WERI-Rb-1 (cell line): Measurements from ENCODE around the gene KAT6B.

Experiments
- DNase-seq: peaks from one replicate; pipeline ENCODE4 v3.0.0-alpha.2; 2020
- H3K27ac ChIP-seq: fragments of 250-450 bp; sonication (Bioruptor Pico); 2 replicates; pipeline ENCODE4 v1.5.1; 2020; ENCODE audit warnings: mild to moderate bottlenecking, moderate library complexity
- H3K27me3 ChIP-seq: fragments of 250-450 bp; sonication (Bioruptor Pico); 2 replicates; pipeline ENCODE4 v1.5.1; 2021; ENCODE audit warnings: mild to moderate bottlenecking, low read depth, moderate library complexity; ENCODE audit not compliant: insufficient read depth, severe bottlenecking
- H3K36me3 ChIP-seq: fragments of 250-450 bp; sonication (Bioruptor Pico); 2 replicates; pipeline ENCODE4 v1.5.1; 2020; ENCODE audit warnings: mild to moderate bottlenecking, moderate library complexity
- H3K4me3 ChIP-seq: 2 replicates; pipeline ENCODE4 v1.5.1; 2011; ENCODE audit warnings: low read depth, mild to moderate bottlenecking, control low read depth, low read length
- H3K9me3 ChIP-seq: fragments of 250-450 bp; sonication (Bioruptor Pico); 2 replicates; pipeline ENCODE4 v1.5.1; 2021; ENCODE audit warnings: mild to moderate bottlenecking, moderate library complexity; ENCODE audit not compliant: severe bottlenecking
- TF ChIP-seq, protein P1 (sequence below): IDR thresholded peaks from 2 replicates; pipeline ENCODE4 v1.5.1; 2011; ENCODE audit warnings: low read depth, mild to moderate bottlenecking, control low read depth, inconsistent platforms, low read length

KAT6B gene

DNA sequence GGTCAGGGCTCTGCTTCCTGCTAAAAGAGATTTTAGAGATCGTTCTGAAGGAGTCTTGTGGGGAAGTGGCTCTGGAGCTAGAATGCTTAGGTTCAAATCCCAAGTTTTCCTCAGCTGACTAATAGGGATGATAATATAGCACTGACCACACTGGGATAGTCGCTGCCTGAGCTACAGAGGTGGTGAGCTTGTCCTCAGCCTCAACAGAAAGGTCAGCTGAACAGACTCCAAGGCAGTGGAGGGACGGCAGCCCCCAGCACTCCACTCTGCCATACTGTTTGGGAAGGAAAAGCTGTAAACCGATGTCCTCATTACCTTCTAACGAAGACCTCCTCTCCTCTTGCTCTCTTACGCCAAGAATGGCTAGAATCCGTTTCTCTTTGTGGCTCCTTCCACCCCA, 36.2 kb downstream of the KAT6B start:
- no peak overlapping the region for H3K27ac ChIP-seq

DNA sequence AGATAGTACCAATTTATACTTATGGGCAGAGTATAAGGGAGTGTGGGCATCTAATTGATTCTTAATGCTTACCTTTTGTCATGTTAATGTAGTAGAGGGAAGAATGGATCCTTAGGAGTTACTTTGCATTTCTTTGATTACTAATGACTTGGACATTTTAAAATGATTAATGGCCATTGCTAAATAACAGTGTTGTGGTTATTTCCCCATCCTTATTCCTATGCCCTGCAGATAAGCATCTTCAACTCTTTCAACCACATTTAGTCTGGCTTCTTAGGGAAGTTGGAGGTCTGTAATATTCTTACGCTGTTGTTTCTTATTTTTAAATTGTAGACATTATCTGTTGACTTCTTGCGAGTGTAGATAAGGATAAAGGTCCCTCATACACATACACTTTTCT, 37.2 kb downstream of the KAT6B start:
- no peaks in the 10 kb centered on the region for H3K9me3 ChIP-seq
- no peak overlapping the region for H3K4me3 ChIP-seq
- TF ChIP-seq, protein P1, sequence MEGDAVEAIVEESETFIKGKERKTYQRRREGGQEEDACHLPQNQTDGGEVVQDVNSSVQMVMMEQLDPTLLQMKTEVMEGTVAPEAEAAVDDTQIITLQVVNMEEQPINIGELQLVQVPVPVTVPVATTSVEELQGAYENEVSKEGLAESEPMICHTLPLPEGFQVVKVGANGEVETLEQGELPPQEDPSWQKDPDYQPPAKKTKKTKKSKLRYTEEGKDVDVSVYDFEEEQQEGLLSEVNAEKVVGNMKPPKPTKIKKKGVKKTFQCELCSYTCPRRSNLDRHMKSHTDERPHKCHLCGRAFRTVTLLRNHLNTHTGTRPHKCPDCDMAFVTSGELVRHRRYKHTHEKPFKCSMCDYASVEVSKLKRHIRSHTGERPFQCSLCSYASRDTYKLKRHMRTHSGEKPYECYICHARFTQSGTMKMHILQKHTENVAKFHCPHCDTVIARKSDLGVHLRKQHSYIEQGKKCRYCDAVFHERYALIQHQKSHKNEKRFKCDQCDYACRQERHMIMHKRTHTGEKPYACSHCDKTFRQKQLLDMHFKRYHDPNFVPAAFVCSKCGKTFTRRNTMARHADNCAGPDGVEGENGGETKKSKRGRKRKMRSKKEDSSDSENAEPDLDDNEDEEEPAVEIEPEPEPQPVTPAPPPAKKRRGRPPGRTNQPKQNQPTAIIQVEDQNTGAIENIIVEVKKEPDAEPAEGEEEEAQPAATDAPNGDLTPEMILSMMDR = no peak
- no peaks in the 10 kb centered on the region for H3K36me3 ChIP-seq
- no peak overlapping the region for H3K27ac ChIP-seq
- no peak for DNase-seq
- H3K27me3 ChIP-seq = no peaks in the 10 kb centered on the region

More for the DNA sequence above, 36.2 kb downstream of the KAT6B start:
- DNase-seq = no peak
- Histone ChIP-seq H3K9me3 (no peaks in the 10 kb centered on the region), H3K4me3 (no peak overlapping the region), H3K27me3 (no peaks in the 10 kb centered on the region), H3K36me3 (no peaks in the 10 kb centered on the region)
- TF ChIP-seq, protein P1 = no peak

DNA sequence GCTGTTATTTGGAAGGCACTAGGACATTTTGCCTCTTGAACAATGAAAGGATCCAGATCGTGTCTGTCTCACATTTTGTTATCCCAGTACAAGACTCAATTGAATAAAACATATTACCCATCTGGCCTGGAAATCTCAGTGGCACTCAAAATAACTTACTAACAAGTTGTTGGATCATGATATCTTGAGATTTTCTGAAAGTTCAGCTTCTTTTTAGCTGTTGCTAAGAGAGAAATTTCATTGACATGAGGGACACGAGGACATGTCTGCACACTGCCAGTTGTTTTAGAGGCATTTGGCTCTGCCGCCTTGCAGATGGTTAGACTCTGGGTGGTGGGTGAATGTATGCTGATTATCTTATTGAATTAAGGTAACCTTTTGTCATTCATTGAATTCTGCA, 41.0 kb downstream of the KAT6B start:
- no peaks in the 10 kb centered on the region for H3K27me3 ChIP-seq
- TF ChIP-seq, protein P1 = no peak
- no peak overlapping the region for H3K27ac ChIP-seq
- H3K4me3 ChIP-seq = no peak overlapping the region
- no peaks in the 10 kb centered on the region for H3K9me3 ChIP-seq
- DNase-seq = no peak
- no peaks in the 10 kb centered on the region for H3K36me3 ChIP-seq

DNA sequence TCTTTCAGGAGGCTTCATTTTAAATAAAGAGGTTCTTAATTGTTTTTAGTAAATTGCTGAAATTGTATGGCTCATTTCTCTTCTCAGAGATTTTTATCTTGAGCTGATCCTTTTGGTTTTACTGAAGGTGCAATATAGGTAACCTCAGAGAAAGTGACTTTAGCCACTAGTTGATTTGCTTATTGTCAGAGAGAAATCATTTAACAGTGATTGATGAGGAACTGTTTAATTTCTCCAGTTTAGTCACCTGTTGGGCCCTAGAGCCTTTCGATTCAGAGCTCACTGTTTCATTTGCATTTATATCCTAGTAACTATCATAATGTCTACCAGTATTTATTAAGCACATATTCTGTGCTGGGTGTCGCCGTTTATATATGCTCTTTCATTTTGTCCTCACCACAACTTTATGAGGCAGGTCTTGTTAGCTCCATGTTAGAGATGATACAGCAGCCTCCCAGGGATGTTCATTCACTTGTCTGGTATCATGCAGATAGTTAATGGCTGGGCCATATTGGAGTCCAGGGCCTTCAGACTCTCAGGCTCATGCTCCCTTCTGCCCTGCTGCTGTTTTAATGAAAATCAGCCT, 42.1 kb downstream of the KAT6B start:
- H3K36me3 ChIP-seq = no peaks in the 10 kb centered on the region
- no peaks in the 10 kb centered on the region for H3K27me3 ChIP-seq
- no peak overlapping the region for H3K27ac ChIP-seq
- DNase-seq = no peak
- no peak overlapping the region for H3K4me3 ChIP-seq
- H3K9me3 ChIP-seq = no peaks in the 10 kb centered on the region
- TF ChIP-seq, protein P1 = no peak

DNA sequence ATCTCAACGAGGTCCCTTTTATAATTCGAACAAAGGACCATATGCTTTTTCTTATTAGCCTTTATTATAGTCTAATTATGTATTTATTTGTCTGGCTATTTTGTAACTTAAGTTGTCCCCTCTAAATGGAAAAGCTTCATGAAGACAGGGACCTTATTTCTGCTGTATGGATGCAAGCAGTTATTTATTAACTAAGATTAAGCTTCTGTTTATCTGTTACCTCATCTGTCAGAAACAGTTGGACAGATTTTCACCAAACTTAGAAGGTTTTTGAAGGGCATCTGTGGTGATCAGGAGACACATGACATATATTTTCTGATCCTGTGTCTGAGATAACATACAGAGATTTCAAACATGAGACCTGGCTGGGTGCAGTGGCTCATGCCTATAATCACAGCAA, 43.2 kb downstream of the KAT6B start:
- H3K4me3 ChIP-seq = no peak overlapping the region
- H3K27me3 ChIP-seq = no peaks in the 10 kb centered on the region
- DNase-seq = no peak
- H3K36me3 ChIP-seq = no peaks in the 10 kb centered on the region
- no peak overlapping the region for H3K27ac ChIP-seq
- no peaks in the 10 kb centered on the region for H3K9me3 ChIP-seq
- TF ChIP-seq, protein P1 = no peak

DNA sequence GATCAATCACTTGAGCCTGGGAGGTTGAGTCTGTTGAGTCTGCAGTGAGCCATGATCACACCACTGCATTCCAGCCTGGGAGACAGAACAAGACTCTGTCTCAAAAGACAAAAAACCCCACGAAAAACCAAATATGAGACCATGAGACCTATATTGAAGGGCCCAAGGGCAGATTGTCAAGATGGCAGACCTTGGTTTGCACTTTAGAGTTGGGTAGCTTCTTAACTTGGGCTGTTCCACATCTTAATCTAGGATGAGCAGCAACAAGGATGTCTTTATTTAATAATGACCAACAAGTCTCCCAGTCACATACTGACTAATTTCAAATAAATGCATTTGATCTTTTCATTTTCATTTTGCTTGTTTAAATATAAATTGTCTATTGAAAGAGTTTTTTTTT, 43.8 kb downstream of the KAT6B start:
- no peaks in the 10 kb centered on the region for H3K36me3 ChIP-seq
- no peak overlapping the region for H3K4me3 ChIP-seq
- no peak for DNase-seq
- TF ChIP-seq, protein P1 = no peak
- H3K27me3 ChIP-seq = no peaks in the 10 kb centered on the region
- H3K27ac ChIP-seq = no peak overlapping the region
- no peaks in the 10 kb centered on the region for H3K9me3 ChIP-seq
